ENCODE data around the gene VPS37B.

The VPS37B gene

DNA sequence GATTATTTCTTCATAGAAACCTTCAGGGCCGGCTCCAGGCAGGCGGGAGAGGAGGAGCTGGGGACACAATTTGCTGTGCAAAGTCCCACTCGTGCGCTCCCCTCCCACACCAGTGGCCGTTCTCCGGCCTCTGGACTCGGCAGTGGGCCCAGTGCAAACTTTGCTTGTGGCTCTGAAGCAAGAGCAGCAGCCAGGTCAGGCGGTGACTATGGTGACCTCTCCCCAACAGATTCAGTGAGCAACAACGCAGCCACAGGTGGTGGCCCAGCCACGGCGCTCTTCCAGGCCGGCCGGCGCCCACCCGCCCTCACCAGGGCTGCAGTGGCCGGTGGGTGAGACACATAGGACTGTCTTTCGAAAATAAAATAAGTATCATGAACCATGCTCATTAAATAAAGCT, 29.5 kb downstream of the VPS37B start:
- peak; percentile 28 for DNase-seq (ENCODE audit: low spot score)

DNA sequence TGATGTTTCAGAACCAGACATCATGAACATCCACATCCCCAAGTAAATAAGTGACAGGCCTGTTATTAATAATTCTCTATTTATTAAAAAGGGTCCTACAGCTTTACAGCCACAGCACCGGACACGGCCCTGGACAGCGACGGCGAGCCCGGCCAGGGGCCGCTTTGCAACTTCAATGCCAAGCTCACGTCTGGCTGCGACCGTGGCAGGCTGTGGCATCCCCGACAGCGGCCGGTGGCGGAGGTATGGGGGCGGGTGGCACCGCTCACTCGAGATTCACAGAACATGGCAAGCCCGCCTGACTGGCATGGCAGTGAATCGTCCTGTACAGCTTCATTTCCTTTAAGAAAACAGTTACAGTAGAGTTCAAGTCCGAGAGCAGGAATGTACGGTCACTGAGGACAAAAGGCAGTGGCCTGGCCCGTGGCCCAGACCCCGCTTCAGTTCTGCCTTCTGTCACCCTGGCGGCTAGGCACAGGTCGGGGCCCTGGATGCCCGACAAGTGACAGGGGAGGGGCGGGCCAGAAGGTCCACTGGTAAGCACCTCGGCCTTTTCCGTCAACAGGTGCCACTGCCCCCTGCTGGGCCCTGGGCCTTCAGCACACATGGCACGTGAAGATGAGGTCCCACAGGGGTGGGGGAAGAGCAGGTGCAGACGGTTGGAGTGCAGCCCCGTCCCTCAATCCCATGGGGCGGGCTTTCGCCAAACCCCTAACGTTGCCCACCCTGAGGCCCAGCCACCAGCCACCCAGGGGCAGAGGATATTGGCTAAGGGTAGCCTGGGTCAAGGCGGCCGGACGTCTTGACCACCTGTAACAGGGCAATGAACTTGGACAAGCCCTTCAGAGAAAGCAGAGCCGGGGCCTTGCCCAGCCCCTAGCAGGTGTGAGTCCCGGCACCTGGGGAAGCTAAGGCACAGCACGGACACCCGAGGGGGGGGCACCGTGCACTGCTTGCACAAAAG, 30.4 kb downstream of the VPS37B start:
- DNase-seq (ENCODE audit: low spot score), result peak; percentile 65

DNA sequence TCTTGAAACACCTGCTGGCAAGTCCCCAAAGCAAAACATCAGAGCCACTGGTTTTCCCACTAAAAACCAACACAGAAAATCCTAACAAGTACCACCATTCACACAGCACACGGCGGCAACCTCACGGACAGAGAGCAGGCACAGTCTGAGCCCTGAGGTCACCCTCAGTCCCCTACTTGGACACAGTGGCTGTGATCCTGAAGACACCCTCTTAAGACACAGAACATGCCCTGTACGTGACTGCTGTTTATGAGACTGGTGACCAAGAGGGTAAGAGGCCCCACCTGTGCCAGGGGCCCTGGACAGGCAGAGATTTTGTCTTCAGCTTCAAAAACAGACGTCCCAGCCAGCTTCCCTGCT, 31.1 kb downstream of the VPS37B start:
- DNase-seq (ENCODE audit: low spot score), result no peak

DNA sequence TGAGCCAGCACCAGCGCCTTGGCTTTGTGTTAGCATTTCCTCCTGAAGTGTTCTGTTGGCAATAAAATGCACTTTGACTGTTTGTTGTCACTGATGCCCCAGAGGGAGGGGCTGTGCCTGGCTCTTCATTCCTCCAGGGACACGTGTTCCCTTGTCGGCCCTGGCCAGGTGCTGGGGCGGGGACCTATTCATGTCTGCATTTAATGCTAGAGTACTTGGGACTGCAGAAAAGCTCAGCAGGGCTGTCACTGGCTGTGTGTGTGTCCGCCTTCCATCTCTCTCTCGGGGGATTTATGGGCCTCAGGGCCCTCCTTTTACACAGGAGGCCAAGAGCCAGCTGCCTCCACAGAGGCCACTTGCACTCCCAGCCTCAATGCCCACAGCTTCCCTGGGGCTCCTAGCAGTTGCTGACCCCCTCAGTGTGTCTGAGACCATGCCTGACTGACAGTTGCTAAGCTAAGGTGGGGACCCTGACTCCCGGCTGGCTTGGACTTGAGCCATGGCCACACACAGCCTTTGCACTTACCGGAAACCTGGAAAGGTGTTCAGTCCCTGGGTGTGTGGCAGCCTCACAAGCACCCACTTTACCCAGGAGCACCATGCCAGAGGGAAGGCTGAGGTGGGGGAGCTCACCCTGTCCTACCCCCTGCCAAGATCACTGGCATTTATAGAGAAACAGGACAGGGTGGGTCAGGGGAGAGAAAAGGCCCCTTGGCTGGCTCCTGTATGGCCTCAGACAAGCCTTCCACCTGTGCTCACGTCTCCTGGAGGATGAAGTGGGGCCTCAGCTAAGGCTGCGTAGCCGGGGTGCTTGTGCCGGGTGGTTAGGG, 32.8 kb downstream of the VPS37B start:
- peak; percentile 46 for DNase-seq (ENCODE audit: low spot score)

DNA sequence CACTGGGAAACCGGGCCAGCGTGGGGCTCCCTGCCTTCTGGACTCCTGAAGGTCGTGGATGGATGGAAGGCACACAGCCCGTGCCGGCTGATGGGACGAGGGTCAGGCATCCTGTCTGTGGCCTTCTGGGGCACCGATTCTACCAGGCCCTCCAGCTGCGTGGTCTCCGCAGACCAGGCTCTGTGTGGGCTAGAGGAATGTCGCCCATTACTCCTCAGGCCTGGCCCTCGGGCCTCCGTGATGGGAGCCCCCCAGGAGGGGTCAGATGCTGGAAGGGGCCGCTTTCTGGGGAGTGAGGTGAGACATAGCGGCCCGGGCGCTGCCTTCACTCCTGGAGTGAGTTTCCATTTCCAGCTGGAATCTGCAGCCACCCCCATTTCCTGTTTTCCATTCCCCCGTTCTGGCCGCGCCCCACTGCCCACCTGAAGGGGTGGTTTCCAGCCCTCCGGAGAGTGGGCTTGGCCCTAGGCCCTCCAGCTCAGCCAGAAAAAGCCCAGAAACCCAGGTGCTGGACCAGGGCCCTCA, 33.8 kb downstream of the VPS37B start:
- DNase-seq (ENCODE audit: low spot score), result peak; percentile 32

DNA sequence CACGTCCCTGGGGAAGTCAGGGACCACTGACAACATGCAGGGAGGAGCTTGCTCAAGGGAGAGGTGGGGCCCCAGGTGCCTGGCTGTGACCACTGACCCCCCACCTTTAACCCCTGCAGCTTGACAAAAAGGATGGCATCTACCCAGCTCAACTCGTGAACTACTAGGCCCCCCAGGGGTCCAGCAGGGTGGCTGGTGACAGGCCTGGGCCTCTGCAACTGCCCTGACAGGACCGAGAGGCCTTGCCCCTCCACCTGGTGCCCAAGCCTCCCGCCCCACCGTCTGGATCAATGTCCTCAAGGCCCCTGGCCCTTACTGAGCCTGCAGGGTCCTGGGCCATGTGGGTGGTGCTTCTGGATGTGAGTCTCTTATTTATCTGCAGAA, 34.3 kb downstream of the VPS37B start:
- DNase-seq (ENCODE audit: low spot score), result peak; percentile 39

DNA sequence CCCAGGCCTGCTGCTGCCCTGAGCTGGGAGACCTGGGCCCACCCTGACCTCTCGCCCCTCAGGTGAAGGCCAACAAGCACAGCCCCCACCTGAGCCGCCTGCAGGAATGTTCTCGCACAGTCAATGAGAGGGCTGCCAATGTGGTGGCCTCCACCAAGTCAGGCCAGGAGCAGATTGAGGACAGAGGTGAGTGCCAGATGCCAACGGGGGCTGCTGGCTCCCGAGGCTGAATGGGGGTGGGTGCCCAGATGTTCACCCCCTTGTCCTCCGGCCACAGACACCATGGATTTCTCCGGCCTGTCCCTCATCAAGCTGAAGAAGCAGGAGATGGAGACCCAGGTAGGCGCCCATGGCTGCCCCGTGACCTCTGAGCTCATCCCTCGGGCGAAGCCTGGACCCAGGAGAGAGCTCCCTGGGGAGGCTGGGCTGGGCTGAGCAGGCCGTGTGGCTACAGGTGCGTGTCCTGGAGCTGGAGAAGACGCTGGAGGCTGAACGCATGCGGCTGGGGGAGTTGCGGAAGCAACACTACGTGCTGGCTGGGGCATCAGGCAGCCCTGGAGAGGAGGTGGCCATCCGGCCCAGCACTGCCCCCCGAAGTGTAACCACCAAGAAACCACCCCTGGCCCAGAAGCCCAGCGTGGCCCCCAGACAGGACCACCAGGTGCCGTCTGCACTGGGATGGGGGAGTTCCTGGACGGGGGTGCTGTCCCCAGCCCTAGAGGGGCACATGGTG, 34.9 kb downstream of the VPS37B start:
- peak; percentile 41 for DNase-seq (ENCODE audit: low spot score)

DNA sequence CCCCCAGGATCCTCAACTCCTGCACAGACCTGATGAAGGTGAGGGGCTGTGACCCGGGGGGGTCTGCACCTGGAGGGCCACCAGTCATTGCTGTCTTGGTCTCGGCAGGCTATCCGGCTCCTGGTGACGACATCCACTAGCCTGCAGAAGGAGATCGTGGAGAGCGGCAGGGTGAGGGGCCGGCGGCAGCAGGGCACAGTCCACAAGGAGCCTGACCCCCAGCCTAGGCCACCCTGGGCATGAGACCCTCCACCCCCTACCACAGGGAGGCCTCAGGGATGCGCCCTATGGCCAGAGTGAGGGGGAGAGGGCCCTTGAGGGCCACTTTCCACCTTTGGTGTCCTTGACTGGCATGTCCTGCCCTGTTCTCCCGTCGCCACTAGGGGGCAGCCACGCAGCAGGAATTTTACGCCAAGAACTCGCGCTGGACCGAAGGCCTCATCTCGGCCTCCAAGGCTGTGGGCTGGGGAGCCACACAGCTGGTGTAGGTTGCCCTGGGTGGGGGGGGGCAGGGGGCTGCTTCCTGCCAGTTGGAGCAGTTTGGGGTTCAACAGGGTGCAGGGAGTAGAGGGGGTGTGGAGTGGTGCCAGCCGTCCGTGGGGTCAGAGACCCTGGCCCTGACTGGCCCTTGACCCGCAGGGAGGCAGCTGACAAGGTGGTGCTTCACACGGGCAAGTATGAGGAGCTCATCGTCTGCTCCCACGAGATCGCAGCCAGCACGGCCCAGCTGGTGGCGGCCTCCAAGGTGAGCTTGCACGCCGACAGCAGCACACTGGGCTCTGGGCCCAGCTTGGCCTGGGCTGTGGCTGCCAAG, 35.7 kb downstream of the VPS37B start:
- peak; percentile 89 for DNase-seq (ENCODE audit: low spot score)

DNA sequence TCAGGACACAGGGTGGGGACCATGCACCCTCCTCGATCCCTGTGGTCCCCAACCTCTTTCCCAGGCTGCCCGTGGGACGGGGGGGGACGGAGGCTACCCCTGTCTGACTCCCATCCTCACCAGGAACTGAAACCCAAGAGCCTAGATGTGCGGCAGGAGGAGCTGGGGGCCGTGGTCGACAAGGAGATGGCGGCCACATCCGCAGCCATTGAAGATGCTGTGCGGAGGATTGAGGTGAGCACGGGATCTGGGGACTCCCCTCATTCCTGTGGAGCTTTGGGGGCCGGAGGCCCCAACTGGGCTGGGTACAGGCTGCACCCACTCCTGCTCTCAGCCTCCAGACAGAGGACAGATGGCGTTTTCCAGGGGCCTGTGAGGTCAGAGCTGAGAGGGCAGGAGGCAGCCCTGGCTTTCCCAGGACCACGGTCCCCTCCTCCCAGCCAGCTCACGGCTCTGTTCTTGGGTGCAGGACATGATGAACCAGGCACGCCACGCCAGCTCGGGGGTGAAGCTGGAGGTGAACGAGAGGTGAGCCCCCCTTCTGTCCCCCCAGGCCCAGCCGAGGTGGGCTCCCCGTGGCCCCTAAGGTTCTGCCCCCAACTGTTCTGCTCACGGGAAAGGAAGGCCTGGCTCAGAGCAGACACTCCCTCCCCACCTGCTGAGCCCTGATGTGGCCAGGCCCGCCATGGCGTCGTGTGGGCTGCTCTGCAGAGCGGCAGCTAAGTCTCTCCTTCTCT, 36.5 kb downstream of the VPS37B start:
- no peak for DNase-seq (ENCODE audit: low spot score)

DNA sequence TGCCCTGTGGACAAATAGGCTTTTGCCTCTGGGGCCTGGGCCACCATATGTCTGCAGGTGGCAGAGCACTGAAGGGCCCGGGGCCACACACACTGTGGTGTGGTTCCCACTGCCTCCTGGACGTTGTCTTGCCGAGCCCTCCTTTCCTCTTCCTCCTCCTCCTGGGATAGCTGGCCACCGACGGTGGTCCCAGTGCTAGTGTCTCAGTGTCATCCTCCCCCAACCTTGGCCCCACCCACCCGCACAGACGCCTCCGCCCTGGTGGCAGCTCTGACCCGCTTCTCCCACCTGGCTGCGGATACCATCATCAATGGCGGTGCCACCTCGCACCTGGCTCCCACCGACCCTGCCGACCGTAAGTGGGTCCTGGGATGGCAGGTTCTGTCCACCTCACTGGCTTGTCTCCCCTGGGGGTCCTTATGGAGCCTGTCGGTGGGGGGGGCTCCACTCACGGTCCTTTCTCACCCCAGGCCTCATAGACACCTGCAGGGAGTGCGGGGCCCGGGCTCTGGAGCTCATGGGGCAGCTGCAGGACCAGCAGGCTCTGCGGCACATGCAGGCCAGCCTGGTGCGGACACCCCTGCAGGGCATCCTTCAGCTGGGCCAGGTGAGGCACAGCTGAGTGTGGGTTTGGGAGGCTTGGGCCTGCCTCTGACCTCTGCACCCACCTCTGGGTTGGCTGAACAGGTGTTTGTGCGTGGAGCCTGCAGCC, 37.2 kb downstream of the VPS37B start:
- DNase-seq (ENCODE audit: low spot score), result no peak

DNA sequence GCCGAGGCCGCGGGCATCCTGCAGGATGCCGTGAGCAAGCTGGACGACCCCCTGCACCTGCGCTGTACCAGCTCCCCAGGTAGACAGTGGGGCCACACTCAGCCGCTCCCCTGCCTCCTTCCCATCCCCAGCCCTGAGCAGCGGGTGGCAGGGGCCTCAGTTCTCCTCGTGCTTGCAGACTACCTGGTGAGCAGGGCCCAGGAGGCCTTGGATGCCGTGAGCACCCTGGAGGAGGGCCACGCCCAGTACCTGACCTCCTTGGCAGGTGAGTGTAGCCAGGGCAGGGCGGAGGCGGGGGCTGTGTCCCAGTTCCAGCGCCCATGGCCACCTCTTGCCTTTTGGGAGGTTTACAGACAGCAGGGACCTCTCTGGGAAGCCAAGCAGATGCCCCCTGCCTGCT, 37.8 kb downstream of the VPS37B start:
- no peak for DNase-seq (ENCODE audit: low spot score)

DNA sequence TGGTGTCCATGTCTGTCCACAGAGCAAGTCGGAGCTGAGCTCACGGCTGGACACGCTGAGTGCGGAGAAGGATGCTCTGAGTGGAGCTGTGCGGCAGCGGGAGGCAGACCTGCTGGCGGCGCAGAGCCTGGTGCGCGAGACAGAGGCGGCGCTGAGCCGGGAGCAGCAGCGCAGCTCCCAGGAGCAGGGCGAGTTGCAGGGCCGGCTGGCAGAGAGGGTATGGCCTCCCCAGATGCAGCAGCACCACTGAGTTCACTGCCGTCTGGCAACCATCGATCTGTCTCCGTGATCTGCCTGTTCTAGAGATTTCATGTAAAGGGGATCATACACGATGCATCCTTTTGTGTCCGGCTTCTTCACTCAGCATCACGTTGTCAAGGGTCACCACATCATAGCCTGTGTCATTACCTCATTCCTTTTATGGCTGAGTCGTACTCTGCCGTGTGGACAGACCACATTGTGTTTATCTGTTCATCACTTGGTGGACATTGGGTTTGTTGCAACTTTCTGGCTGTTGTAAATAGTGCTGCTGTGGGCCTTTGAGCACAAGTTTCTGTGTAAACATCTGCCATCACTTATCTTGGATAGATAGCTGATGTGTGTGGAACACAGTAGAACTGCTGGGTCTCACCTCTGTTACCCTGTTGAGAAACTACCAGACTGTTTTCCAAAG, 38.8 kb downstream of the VPS37B start:
- no peak for DNase-seq (ENCODE audit: low spot score)

DNA sequence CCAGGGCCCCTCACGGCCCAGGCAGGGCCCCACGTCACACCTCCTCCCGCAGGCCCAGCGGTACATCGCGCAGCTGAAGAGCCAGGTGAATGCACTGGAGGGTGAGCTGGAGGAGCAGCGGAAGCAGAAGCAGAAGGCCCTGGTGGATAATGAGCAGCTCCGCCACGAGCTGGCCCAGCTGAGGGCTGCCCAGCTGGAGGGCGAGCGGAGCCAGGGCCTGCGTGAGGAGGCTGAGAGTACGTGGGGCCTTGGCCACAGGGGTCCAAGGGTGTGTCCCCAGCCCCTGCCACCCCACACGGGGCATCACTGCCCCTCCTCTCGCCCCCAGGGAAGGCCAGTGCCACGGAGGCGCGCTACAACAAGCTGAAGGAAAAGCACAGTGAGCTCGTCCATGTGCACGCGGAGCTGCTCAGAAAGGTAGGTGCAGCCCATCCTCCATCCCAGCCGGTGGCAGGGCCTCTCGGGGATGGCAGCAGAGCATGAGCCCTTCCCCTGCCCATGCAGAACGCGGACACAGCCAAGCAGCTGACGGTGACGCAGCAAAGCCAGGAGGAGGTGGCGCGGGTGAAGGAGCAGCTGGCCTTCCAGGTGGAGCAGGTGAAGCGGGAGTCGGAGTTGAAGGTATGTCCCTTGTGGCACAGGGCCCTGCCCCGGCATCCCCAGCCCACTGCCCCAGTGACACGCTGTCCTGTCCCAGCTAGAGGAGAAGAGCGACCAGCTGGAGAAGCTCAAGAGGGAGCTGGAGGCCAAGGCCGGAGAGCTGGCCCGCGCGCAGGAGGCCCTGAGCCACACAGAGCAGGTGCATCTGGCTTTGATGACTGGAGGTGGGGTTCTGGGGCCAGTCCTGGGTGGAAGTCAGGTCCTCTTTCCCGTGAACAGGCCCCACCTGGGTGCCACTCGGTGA, 39.7 kb downstream of the VPS37B start:
- DNase-seq (ENCODE audit: low spot score), result no peak

DNA sequence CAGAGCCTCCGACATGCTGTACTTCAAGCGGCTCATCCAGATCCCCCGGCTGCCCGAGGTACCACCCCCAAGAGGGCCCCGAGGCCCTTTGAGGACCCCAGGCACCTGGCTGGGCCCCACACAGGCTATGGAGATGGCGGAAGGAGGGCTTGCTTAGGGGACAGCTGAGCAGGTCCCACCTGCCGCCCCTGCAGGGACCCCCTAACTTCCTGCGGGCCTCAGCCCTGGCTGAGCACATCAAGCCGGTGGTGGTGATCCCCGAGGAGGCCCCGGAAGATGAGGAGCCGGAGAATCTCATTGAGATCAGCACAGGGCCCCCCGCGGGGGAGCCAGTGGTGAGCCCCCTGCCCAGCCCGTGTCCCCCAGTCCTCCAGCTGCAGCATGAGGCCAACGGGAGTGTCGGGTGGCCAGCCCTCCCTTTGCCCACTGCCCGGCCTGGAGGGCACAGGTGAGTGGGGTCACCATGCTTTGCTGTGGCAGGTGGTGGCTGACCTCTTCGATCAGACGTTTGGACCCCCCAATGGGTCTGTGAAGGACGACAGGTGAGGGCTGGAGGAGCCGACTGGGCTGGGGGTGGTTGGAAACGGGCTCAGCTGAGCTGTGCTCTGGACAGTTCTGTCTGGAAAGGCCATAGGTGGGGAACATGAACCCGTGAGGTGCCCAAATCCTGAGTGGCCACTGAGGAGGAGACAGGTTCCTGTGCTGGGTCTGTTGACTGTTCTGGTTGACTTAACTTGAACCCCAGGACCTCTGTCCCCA, 40.7 kb downstream of the VPS37B start:
- no peak for DNase-seq (ENCODE audit: low spot score)

DNA sequence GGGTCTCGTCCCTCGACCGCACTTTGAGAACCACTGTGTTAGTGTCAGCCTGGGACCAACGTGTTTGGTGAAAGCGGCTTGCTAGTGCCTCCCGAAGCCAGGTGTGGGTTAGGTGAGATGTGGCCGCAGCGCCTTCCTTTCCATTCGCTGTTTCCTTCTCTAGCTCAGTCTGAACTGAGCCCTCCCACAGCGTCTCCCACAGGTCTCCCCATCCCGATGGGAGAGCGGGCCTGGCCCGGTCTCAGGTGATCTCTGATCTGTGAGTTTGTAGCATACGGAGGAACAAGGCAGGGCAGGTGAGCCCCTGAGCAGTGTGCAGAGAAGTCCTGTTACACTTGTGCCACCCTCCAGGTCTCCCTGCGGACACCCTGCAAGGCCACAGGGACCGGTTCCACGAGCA, 41.4 kb downstream of the VPS37B start:
- no peak for DNase-seq (ENCODE audit: low spot score)

DNA sequence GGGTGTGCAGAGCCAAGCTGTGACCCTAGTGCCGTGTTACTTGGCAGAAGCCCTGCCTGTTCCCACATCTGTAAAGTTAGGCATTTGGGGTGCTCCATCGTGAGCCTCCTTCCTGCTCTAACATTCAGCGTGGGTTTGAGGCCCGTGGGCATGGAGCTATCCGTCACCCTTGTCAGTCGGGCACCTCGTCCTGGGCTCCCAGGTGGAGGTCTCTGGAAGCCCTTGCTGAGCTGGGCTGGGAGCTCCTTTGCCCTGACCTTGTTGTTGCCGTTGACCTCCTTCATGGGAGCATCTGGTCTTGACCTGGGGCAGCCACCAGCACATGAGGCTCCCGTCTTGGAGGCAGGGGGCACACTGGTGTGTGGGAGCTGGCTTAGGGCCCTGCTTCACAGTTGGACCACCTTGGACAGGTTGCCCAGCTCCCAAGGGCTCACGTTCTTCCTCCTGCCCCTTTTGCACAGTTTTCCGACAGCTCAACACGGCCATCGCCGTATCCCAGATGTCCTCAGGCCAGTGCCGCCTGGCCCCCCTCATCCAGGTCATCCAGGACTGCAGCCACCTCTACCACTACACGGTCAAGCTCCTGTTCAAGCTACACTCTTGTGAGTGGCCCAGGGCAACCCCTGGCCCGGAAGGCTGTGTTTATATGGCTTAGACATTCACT, 42.2 kb downstream of the VPS37B start:
- DNase-seq (ENCODE audit: low spot score), result no peak

Data from D341Med (cell line).